ENCODE data around the gene RNF20. TPM values are rescaled to one million over a fixed set of nuclear protein-coding genes. Genes with fewer than 3 reads are reported as not detected.

The RNF20 gene
- total RNA-seq, 1 experiment from 2014 or later = 58.4 TPM

GRCh38 chr9:101578378-101578777 is 44.7 kb downstream of the RNF20 start:
- ChIA-PET POLR2A (ENCODE audit: low non-redundant PET) (no interaction called here), CTCF (no interaction called here)
- H3K27ac ChIP-seq (ENCODE audit: low read depth, low read length, poor library complexity, severe bottlenecking) = no peak overlapping the region
- DNase-seq (ENCODE audit: low spot score) = no peak
- H3K4me1 ChIP-seq (ENCODE audit: insufficient read depth, low read length, poor library complexity, severe bottlenecking) = no peaks in the 10 kb centered on the region
- H3K36me3 ChIP-seq (ENCODE audit: insufficient read depth, low read length, poor library complexity, severe bottlenecking) = no peaks in the 10 kb centered on the region
- H3K27me3 ChIP-seq (replicated peaks; ENCODE audit: insufficient read depth, low read depth, low read length, poor library complexity) = no peaks in the 10 kb centered on the region
- H3K4me3 ChIP-seq (ENCODE audit: low read depth, low read length, poor library complexity, severe bottlenecking) = no peak overlapping the region
- intact Hi-C loops (cut with micrococcal nuclease; ENCODE audit: unreplicated experiment) = no loop called here
- TF ChIP-seq CTCF (conservative IDR thresholded peaks at IDR 0.05; ENCODE audit: low read depth, low read length) (no peak), EZH2 (IDR thresholded peaks at IDR 0.05; ENCODE audit: borderline replicate concordance, low read depth, low read length, poor library complexity, severe bottlenecking) (no peak)
- no peaks in the 10 kb centered on the region for H3K9me3 ChIP-seq (ENCODE audit: low read depth, low read length, poor library complexity, severe bottlenecking)
- BruUV-seq (replicated peaks) = no TSS peak

GRCh38 chr9:101579711-101580545 is 46.3 kb downstream of the RNF20 start:
- Histone ChIP-seq H3K4me3 (ENCODE audit: low read depth, low read length, poor library complexity, severe bottlenecking) (no peak overlapping the region), H3K27ac (ENCODE audit: low read depth, low read length, poor library complexity, severe bottlenecking) (no peak overlapping the region), H3K4me1 (ENCODE audit: insufficient read depth, low read length, poor library complexity, severe bottlenecking) (no peaks in the 10 kb centered on the region), H3K9me3 (ENCODE audit: low read depth, low read length, poor library complexity, severe bottlenecking) (no peaks in the 10 kb centered on the region), H3K27me3 (replicated peaks; ENCODE audit: insufficient read depth, low read depth, low read length, poor library complexity) (no peaks in the 10 kb centered on the region), H3K36me3 (ENCODE audit: insufficient read depth, low read length, poor library complexity, severe bottlenecking) (no peaks in the 10 kb centered on the region)
- BruUV-seq (replicated peaks) = no TSS peak
- ChIA-PET CTCF (no interaction called here), POLR2A (ENCODE audit: low non-redundant PET) (no interaction called here)
- no peak for TF ChIP-seq EZH2 (IDR thresholded peaks at IDR 0.05; ENCODE audit: borderline replicate concordance, low read depth, low read length, poor library complexity, severe bottlenecking)
- TF ChIP-seq CTCF (conservative IDR thresholded peaks at IDR 0.05; ENCODE audit: low read depth, low read length) = no peak
- DNase-seq (ENCODE audit: low spot score) = no peak
- intact Hi-C loops (cut with micrococcal nuclease; ENCODE audit: unreplicated experiment) = no loop called here

- Histone ChIP-seq H3K36me3 (ENCODE audit: insufficient read depth, low read length, poor library complexity, severe bottlenecking) (no peaks in the 10 kb centered on the region), H3K27ac (ENCODE audit: low read depth, low read length, poor library complexity, severe bottlenecking) (no peak overlapping the region), H3K9me3 (ENCODE audit: low read depth, low read length, poor library complexity, severe bottlenecking) (no peaks in the 10 kb centered on the region), H3K4me3 (ENCODE audit: low read depth, low read length, poor library complexity, severe bottlenecking) (no peak overlapping the region), H3K27me3 (replicated peaks; ENCODE audit: insufficient read depth, low read depth, low read length, poor library complexity) (no peaks in the 10 kb centered on the region), H3K4me1 (ENCODE audit: insufficient read depth, low read length, poor library complexity, severe bottlenecking) (no peaks in the 10 kb centered on the region)
- no TSS peak for BruUV-seq (replicated peaks)
- intact Hi-C loops (cut with micrococcal nuclease; ENCODE audit: unreplicated experiment) = no loop called here
- ChIA-PET CTCF (no interaction called here), POLR2A (ENCODE audit: low non-redundant PET) (no interaction called here)
- DNase-seq (ENCODE audit: low spot score) = no peak
- no peak for TF ChIP-seq CTCF (conservative IDR thresholded peaks at IDR 0.05; ENCODE audit: low read depth, low read length)
- no peak for TF ChIP-seq EZH2 (IDR thresholded peaks at IDR 0.05; ENCODE audit: borderline replicate concordance, low read depth, low read length, poor library complexity, severe bottlenecking)
Observed at GRCh38 chr9:101582553-101582952, 48.9 kb downstream of the RNF20 start.

Data from A673 (cell line).